HG03575 (cell line): ENCODE data around the gene DSC1.
"Not testable (repeated sequence)": the region's sequence is repeated elsewhere in the genome, so short reads cannot be mapped to it uniquely, and the experiment has no call there.

Experiments
- ATAC-seq: cut with Tn5 transposase; IDR thresholded peaks from one replicate; pipeline ENCODE4 v1.9.1; 2021; ENCODE audit not compliant: unreplicated experiment, insufficient number of reproducible peaks, low FRiP score; ENCODE audit errors: extremely low read depth

Gene DSC1

DNA sequence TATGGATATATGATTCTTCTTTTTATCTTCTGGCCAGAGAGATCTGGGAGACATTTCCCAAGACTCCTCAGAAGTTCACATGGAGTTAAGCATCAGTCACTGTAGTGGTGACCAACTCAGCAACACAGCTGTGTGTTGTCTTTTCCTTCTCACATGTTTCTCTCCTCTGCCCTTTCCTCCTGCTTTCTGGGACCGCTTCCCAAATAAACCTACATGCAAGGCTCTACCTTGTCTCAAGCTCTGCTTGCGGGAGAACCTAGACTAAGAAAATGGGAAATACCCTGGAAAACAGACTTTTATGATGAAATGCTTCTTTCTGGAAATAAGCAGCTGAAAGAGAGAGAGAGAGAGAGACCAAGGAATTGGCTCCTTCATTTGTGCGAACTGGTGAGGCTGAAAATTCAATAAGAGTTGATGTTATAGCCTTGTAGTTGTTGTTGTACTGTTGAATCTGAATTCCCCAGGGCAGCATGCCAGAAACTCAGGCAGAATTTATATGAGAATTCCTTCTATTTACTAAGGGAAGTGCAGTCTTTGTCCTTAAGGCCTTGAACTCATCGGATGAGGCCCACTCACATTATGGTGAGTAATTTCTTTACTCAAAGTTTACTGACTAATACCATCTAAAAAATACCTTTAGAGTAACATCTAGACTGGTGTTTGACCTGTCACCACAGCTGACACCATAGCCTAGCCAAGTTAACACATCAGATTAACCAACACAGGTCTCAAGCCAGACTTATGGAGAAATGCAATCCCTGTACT is 22.7 kb upstream of the DSC1 start:
- no peak for ATAC-seq

DNA sequence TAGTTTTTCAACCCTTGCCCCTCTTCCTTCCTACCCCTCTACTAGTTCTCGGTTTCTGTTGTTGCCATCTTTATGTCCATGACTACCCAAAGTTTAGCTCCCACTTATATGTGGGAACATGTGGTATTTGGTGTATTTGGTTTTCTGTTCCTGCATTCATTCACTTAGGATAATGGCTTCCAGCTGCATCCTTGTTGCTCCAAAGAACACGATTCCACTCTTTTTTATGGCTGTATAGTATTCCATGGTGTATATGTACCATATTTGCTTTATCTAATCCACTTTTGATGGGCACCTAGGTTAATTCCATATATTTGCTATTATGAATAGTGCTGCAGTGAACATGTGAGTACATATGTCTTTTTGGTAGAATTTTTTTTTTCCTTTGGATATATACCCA is 20.6 kb upstream of the DSC1 start:
- no peak for ATAC-seq

DNA sequence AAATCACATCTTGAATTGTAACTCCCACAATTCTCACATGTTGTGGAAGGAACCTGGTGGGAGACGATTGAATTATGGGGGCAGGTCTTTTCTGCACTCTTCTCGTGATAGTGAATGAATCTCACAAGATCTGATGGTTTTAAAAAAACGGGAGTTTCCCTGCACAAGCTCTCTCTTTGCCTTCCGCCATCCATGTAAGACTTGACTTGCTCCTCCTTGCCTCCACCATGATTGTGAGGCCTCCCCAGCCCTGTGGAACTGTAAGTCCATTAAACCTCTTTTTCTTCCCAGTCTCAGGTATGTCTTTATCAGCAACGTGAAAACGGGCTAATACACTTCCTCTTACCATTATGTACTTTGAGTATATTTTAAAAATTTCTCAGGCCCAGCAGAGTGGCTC is 14.7 kb upstream of the DSC1 start:
- ATAC-seq = not testable (repeated sequence)

DNA sequence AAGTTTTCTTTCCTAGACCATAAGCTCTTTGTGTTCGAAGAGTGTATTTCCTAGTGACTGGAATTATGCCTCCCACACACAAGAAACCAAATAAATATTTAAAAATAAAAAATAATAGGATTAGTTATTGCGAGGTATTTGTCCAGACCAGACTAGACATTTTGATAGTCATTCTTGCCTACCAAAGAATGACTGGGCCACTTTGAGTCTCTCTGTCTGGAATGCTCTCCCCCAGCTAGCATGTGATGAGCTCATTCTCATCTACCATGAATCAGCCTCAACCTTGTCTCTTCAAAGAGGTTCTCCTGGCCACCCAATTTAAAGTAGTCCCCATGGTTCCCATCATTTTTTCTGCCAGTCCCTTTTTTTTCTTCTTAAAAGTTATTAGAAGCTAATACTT is 13.9 kb upstream of the DSC1 start:
- no peak for ATAC-seq

DNA sequence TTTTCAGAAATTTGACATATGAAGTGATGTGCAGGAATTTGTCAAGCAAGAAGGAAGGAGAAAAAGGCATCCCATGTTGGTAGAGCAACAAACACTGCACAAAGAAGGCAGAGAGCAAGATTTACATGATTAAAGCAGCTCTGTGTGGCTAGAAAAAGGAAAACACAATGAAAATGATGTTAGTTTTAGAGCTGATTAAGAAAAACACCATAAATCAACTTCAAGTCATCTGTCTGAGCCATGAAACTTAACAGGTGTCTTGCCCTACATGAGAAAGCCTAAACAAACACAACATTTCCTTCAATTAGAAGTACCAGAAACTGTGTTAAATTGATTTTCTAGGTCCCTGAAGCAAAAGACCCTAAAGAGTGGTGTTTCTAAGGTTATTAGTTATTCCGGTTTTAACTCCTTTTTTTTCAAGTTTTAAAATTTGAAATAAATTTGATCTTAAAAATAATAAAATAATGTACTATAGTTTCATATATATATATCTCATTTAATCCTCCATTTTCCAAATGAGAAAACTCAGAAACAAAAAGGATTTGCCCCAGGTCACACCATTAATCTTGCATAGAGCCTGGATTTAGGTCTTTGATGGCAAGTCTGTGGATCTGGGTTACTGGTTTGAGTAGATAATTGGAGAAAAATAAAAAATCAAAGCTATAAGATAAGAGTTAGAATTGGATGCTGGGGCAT is 8.6 kb upstream of the DSC1 start:
- no peak for ATAC-seq

DNA sequence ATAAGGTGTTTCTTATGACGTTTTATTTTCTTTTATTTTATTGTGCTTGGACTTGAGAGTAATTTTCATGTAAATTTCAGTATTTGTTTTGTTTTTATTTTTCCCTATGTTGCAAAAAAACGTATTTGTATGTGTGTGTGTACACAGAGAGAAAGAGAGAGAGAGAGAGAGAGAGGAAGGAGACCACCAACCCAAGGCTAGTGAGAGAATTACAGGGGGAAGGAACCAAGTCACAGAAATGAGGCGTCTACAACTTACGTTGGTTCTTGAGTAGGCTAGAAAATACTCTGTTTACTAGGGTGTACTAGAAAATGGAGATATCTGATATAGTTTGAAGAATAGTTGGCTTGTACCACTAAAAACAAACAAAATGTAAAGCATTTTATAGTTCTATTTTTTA is 7.7 kb upstream of the DSC1 start:
- ATAC-seq = no peak

- ATAC-seq = no peak
Measured at GRCh38 chr18:31162419-31162793, 250 bp downstream of the DSC1 start.

DNA sequence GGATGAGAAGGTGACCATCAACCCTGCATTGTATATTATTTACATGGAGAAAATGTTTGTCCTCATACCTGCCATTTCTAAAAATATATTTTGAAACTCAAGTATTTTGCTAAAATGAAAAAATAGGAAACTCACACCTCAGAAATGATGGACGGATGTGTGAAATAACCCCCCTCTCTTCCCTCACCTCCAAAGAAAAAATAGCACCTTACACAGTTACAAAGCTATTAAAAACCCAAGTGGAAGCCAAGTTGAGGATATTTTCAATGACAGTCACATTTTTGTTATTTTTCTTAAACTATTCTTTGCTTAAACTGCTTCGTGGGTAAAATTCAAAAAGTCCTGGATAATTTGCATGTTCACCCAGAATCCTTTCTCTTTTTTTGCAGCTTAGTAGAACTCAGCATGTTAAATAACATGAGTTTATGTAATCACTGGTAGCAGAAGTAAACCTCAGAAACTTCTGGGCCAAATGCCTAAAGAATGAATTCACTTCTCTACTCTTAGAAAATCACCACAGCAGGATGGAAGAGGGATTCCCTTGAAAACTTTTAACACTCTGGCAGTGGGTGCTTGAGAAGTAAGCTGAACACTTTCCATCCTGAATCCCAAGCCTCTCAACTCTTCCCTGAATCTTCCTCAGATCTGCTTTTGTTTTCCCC is 768 bp downstream of the DSC1 start:
- no peak for ATAC-seq

- ATAC-seq = no peak
Measured at GRCh38 chr18:31156821-31157763, 5.6 kb downstream of the DSC1 start.

DNA sequence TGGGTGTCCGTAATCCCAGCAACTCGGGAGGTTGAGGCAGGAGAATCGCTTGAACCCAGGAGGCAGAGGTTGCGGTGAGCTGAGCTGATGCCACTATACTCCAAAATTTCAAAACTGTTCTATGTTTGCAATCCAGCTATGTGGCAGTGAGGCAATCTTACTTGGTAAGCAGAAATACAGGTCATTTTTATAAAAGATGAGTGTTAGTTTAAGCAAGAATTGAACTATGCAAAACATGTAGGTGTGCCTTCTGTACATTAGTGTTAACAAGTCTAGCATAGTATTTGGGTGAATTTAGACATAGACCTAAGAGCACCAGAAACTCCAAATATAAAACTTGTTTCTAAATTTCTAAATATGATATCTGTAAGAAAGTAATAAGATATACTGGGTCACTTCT is 7.2 kb downstream of the DSC1 start:
- ATAC-seq = no peak

DNA sequence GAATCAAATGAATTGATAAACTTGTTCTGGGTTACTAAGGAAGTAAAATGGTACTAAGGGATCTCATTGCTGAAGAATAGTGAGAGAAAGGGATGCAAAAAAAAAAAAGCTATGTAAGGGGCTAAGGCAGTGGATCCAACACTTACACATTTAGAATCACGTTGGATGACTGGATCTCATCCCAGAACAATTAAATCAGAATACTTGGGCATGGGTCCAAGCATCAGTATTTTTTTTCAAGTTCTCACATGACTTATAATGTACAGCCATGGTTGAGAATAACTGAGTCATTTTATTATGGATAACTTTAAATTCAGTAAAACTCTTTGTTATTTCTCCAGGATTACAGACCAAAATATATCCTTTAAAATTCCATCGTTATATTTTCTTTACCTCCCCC is 8.5 kb downstream of the DSC1 start:
- no peak for ATAC-seq

- no peak for ATAC-seq
Measured at GRCh38 chr18:31149351-31149750, 13.3 kb downstream of the DSC1 start.

GRCh38 chr18:31148600-31148999 is 14.1 kb downstream of the DSC1 start:
- no peak for ATAC-seq

DNA sequence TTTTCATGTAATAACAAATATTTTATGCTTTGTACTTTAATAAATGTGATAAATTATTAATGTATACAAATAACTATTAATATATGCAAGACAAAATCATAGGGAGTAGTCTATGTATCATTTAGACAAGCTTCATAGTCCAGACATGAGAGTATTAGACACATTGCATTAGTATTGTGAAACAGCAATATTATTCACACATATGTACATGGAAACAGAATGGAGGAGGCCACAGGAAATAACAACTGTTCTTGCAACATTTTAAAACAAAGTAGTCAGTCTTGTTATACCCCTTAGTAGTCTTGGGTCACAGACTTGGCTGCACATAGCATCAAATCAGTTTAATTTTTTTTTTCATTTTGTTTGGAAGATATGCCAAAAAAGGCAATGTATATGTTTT is 15.8 kb downstream of the DSC1 start:
- no peak for ATAC-seq

GRCh38 chr18:31143025-31143424 is 19.6 kb downstream of the DSC1 start:
- ATAC-seq = no peak

- ATAC-seq = no peak
Measured at GRCh38 chr18:31138709-31139108, 23.9 kb downstream of the DSC1 start.

DNA sequence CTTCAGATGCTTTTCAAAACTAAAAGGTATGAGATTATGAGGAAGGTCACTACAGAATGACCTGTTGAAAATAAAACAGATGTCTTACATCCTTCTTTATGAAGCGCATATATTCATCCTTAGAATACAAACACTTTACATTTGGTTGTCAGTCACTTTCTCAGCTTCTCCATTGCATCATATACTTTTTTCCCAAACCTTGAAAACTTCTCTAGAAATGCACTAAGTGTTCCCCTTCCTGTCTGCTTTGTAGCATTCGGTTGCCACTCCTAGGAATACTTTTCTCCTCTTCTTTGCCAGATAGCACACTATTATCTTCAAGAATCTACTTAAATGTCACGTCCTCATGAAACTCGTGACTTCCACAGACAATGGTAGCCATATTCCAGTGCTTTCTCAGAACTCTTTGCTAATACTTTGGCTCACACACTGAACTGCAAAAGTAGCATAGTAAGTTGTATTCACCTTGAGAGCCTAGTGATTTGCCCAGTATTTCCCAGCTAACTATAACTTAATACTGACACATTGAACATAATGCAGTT is 27.6 kb downstream of the DSC1 start:
- no peak for ATAC-seq

DNA sequence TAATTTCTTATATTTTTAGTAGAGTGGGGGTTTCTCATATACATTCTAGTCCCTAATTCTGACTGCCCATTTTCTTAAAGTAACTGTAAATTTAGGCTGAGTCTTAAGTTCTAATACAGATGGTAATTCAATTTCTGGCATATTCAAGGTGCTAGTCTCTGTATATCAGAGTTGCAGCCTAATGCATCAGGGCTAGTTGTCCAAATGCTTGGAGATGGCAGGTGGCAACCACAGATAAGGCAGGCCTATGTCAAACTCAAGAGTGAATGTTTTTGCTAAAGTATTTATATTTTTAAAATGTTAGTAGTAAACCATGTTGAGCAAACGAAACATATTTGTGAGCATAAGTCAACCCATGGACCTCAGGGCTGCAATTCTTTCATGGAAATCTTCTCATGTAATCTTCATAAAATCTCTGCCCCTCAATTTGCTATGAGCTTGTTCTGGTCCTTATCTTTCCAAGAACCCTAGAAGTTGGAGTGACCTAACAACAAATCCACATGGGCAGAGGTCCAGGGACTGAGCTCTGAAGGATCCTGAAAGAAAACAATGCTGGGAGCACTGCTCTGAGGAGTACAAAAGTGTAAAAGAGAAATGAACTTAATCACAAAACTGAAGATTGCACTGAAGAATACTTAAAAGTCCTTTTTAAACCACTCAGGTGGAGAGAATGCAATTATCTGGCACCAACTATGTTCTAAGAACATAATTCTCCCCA is 33.1 kb downstream of the DSC1 start:
- no peak for ATAC-seq
